Measurements from ENCODE around the gene SLC2A13.
"Not testable (repeated sequence)": the region's sequence is repeated elsewhere in the genome, so short reads cannot be mapped to it uniquely, and the experiment has no call there.

Gene SLC2A13

DNA sequence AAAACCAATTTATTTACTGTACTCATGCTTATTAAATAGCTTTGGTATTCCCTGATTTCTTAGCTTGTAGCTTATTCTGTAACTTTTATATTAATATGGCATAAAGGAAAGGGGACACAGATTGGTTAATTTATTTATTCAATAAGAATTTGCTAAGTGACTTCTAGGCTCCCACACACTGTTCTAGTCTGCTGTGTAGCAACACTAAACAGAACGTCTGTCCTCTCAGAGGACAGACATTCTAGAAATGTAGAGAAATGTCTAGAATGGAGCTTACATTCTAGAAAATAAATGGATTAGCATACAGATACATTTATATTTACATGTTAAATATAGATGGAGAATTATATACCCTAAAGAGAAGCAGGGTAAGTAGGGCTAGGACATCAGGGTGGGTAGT, 301.4 kb downstream of the SLC2A13 start:
- no peaks in the 10 kb centered on the region for H3K4me1 ChIP-seq (ENCODE audit: control insufficient read depth in 1 of 2, insufficient read depth in 2 of 2, low read length in 2 of 2)
- H3K27ac ChIP-seq (ENCODE audit: low read length): no peak overlapping the region
- no peak overlapping the region for H3K4me3 ChIP-seq (ENCODE audit: low read depth in 1 of 2, low read length in 2 of 2)
- no peaks in the 10 kb centered on the region for H3K9me3 ChIP-seq (ENCODE audit: control insufficient read depth in 1 of 2, low read length in 2 of 2)
- no peaks in the 10 kb centered on the region for H3K27me3 ChIP-seq (ENCODE audit: low read depth, low read length)
- no peaks in the 10 kb centered on the region for H3K36me3 ChIP-seq (ENCODE audit: control insufficient read depth in 1 of 2, insufficient read depth in 2 of 2, low read length in 2 of 2)

DNA sequence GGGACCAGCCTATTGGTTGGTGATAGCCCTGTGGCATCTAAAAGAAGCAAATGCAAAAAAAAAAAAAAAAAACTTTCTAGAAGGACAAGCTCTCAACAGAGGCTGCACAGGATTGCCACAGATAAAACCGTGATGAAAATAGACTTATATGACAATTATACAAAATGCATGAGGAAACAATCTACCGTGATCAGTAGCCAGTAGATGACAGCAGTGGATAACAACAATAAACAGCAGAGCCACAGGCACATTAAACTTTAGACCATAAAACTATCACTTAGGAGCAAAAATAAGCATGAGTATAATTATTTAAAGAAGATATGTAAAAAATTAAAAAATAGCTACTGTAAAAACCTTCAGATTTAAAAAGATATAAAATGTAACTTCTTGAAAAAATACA, 302.7 kb downstream of the SLC2A13 start:
- H3K4me3 ChIP-seq (ENCODE audit: low read depth in 1 of 2, low read length in 2 of 2): no peak overlapping the region
- no peaks in the 10 kb centered on the region for H3K4me1 ChIP-seq (ENCODE audit: control insufficient read depth in 1 of 2, insufficient read depth in 2 of 2, low read length in 2 of 2)
- no peaks in the 10 kb centered on the region for H3K36me3 ChIP-seq (ENCODE audit: control insufficient read depth in 1 of 2, insufficient read depth in 2 of 2, low read length in 2 of 2)
- no peak overlapping the region for H3K27ac ChIP-seq (ENCODE audit: low read length)
- H3K9me3 ChIP-seq (ENCODE audit: control insufficient read depth in 1 of 2, low read length in 2 of 2): no peaks in the 10 kb centered on the region
- H3K27me3 ChIP-seq (ENCODE audit: low read depth, low read length): no peaks in the 10 kb centered on the region

- Histone ChIP-seq H3K27ac (ENCODE audit: low read length) (no peak overlapping the region), H3K27me3 (ENCODE audit: low read depth, low read length) (no peaks in the 10 kb centered on the region), H3K36me3 (ENCODE audit: control insufficient read depth in 1 of 2, insufficient read depth in 2 of 2, low read length in 2 of 2) (no peaks in the 10 kb centered on the region), H3K4me3 (ENCODE audit: low read depth in 1 of 2, low read length in 2 of 2) (no peak overlapping the region), H3K4me1 (ENCODE audit: control insufficient read depth in 1 of 2, insufficient read depth in 2 of 2, low read length in 2 of 2) (no peaks in the 10 kb centered on the region), H3K9me3 (ENCODE audit: control insufficient read depth in 1 of 2, low read length in 2 of 2) (no peaks in the 10 kb centered on the region)
Observed at GRCh38 chr12:39798977-39799376, 306.9 kb downstream of the SLC2A13 start.

- Histone ChIP-seq H3K9me3 (ENCODE audit: control insufficient read depth in 1 of 2, low read length in 2 of 2) (no peaks in the 10 kb centered on the region), H3K27ac (ENCODE audit: low read length) (no peak overlapping the region), H3K4me1 (ENCODE audit: control insufficient read depth in 1 of 2, insufficient read depth in 2 of 2, low read length in 2 of 2) (no peaks in the 10 kb centered on the region), H3K27me3 (ENCODE audit: low read depth, low read length) (no peaks in the 10 kb centered on the region), H3K4me3 (ENCODE audit: low read depth in 1 of 2, low read length in 2 of 2) (no peak overlapping the region), H3K36me3 (ENCODE audit: control insufficient read depth in 1 of 2, insufficient read depth in 2 of 2, low read length in 2 of 2) (no peaks in the 10 kb centered on the region)
Observed at GRCh38 chr12:39798429-39798828, 307.5 kb downstream of the SLC2A13 start.

GRCh38 chr12:39795481-39795880, 310.4 kb downstream of the SLC2A13 start:
- Histone ChIP-seq H3K27ac (ENCODE audit: low read length) (no peak overlapping the region), H3K27me3 (ENCODE audit: low read depth, low read length) (no peaks in the 10 kb centered on the region), H3K36me3 (ENCODE audit: control insufficient read depth in 1 of 2, insufficient read depth in 2 of 2, low read length in 2 of 2) (no peaks in the 10 kb centered on the region), H3K4me1 (ENCODE audit: control insufficient read depth in 1 of 2, insufficient read depth in 2 of 2, low read length in 2 of 2) (no peaks in the 10 kb centered on the region), H3K4me3 (ENCODE audit: low read depth in 1 of 2, low read length in 2 of 2) (no peak overlapping the region), H3K9me3 (ENCODE audit: control insufficient read depth in 1 of 2, low read length in 2 of 2) (no peaks in the 10 kb centered on the region)

DNA sequence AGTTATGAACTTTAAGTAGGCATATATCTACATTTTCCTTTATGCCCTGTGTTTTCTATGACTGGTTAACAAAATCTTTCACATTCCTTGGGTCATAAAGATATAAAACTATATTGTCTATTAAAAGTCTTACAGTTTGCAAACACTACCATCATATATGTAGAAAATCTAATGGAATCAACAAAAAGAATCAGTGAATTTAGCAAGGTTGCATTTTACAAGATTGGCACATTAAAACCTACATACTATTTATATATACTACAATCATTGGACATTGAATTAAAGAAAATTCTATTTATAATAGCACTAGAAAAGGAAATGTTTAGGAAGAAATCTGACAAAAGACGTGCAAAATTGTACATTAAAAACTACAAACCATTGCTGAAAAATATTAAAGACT, 312.9 kb downstream of the SLC2A13 start:
- H3K27me3 ChIP-seq (ENCODE audit: low read depth, low read length): no peaks in the 10 kb centered on the region
- H3K36me3 ChIP-seq (ENCODE audit: control insufficient read depth in 1 of 2, insufficient read depth in 2 of 2, low read length in 2 of 2): no peaks in the 10 kb centered on the region
- H3K27ac ChIP-seq (ENCODE audit: low read length): no peak overlapping the region

DNA sequence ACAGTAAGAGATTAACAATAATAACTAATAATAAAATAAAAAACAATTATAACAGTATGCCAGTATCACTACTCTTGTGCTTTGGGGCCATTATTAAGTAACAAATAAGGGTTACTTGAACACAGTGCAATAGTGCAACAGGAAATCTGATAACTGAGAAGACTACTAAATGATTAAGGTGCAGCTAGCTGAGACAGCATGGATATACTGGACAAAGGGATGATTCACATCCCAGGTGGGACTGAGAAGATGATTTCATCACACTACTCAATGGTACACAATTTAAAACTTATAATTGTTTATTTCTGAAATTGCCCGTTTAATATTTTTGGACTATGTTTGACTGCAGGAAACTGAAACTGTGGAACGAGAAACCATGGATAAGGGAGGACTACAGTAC, 317.6 kb downstream of the SLC2A13 start:
- Histone ChIP-seq H3K4me1 (ENCODE audit: control insufficient read depth in 1 of 2, insufficient read depth in 2 of 2, low read length in 2 of 2) (no peaks in the 10 kb centered on the region), H3K36me3 (ENCODE audit: control insufficient read depth in 1 of 2, insufficient read depth in 2 of 2, low read length in 2 of 2) (no peaks in the 10 kb centered on the region), H3K4me3 (ENCODE audit: low read depth in 1 of 2, low read length in 2 of 2) (no peak overlapping the region), H3K9me3 (ENCODE audit: control insufficient read depth in 1 of 2, low read length in 2 of 2) (no peaks in the 10 kb centered on the region), H3K27ac (ENCODE audit: low read length) (no peak overlapping the region), H3K27me3 (ENCODE audit: low read depth, low read length) (no peaks in the 10 kb centered on the region)

More for the DNA sequence above, 312.9 kb downstream of the SLC2A13 start:
- Histone ChIP-seq H3K9me3 (ENCODE audit: control insufficient read depth in 1 of 2, low read length in 2 of 2) (no peaks in the 10 kb centered on the region), H3K4me3 (ENCODE audit: low read depth in 1 of 2, low read length in 2 of 2) (no peak overlapping the region), H3K4me1 (ENCODE audit: control insufficient read depth in 1 of 2, insufficient read depth in 2 of 2, low read length in 2 of 2) (no peaks in the 10 kb centered on the region)

- H3K27ac ChIP-seq (ENCODE audit: low read length); H3K27me3 ChIP-seq (ENCODE audit: low read depth, low read length); H3K9me3 ChIP-seq (ENCODE audit: control insufficient read depth in 1 of 2, low read length in 2 of 2); H3K4me1 ChIP-seq (ENCODE audit: control insufficient read depth in 1 of 2, insufficient read depth in 2 of 2, low read length in 2 of 2); H3K4me3 ChIP-seq (ENCODE audit: low read depth in 1 of 2, low read length in 2 of 2); H3K36me3 ChIP-seq (ENCODE audit: control insufficient read depth in 1 of 2, insufficient read depth in 2 of 2, low read length in 2 of 2): not testable (repeated sequence)
Observed at GRCh38 chr12:39785814-39786213, 320.1 kb downstream of the SLC2A13 start.

GRCh38 chr12:39782026-39782545, 323.8 kb downstream of the SLC2A13 start:
- H3K27ac ChIP-seq (ENCODE audit: low read length): no peak overlapping the region
- H3K9me3 ChIP-seq (ENCODE audit: control insufficient read depth in 1 of 2, low read length in 2 of 2): no peaks in the 10 kb centered on the region
- no peaks in the 10 kb centered on the region for H3K36me3 ChIP-seq (ENCODE audit: control insufficient read depth in 1 of 2, insufficient read depth in 2 of 2, low read length in 2 of 2)
- no peaks in the 10 kb centered on the region for H3K27me3 ChIP-seq (ENCODE audit: low read depth, low read length)
- no peak overlapping the region for H3K4me3 ChIP-seq (ENCODE audit: low read depth in 1 of 2, low read length in 2 of 2)
- peaks cover 0 to 4% of the 10 kb centered on the region in 2 donors for H3K4me1 ChIP-seq (ENCODE audit: control insufficient read depth in 1 of 2, insufficient read depth in 2 of 2, low read length in 2 of 2)

DNA sequence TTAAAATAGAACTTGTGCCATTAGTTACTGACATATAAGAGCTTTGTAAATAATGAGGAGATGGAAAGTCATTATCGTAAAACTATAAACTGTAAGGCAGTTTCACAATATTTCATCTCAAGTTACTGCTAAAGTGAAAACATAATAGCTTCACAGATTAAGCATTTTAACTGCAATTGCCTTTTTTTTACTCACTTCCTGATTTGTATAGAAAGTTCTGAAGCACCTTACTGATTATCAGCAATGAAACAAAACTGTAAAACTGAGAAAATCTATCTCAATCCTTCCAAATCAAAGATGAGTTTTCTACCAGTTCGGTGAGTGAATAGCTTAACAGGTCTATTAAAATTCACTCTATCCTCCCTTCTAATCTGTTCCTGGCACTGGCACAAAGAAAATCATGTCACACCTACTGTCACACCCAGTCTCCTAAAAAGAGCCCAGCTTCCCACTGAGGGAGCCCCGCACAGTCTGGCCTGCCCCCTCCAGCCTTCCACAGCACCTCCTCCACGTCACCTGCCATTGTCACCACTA, 324.9 kb downstream of the SLC2A13 start:
- no peaks in the 10 kb centered on the region for H3K9me3 ChIP-seq (ENCODE audit: control insufficient read depth in 1 of 2, low read length in 2 of 2)
- H3K4me1 ChIP-seq (ENCODE audit: control insufficient read depth in 1 of 2, insufficient read depth in 2 of 2, low read length in 2 of 2): peaks cover 0 to 4% of the 10 kb centered on the region in 2 donors
- H3K27me3 ChIP-seq (ENCODE audit: low read depth, low read length): no peaks in the 10 kb centered on the region
- H3K4me3 ChIP-seq (ENCODE audit: low read depth in 1 of 2, low read length in 2 of 2): no peak overlapping the region
- no peak overlapping the region for H3K27ac ChIP-seq (ENCODE audit: low read length)
- H3K36me3 ChIP-seq (ENCODE audit: control insufficient read depth in 1 of 2, insufficient read depth in 2 of 2, low read length in 2 of 2): no peaks in the 10 kb centered on the region

- H3K4me3 ChIP-seq (ENCODE audit: low read depth in 1 of 2, low read length in 2 of 2): no peak overlapping the region
Observed at GRCh38 chr12:39780411-39780912, 325.4 kb downstream of the SLC2A13 start.

DNA sequence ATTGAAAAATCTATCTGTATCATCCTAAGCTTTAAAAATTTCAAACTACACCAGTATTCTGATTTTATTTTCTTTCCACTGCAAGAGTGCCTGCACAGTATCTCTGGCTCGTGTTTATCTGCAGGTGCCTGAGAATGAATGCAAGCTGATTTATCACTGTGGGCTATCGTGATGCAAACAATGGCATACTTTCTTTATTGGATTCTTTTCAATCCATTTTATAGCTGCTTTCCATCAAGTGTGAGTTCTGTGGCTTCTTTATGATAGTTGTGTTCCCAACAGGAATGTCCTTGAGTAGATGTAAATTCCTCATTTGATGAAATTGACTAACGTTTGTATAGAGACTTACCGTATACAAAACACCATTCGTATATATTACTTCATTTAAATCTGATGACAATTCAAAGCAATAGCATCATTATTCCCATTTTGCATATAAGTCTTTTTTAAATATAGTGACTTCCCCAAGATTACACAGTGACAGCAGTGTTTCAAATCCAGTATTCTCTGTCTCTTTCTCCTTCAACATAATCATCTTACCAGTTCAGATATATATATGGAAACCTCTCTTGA, 326.0 kb downstream of the SLC2A13 start:
- Histone ChIP-seq H3K27ac (ENCODE audit: low read length) (no peak overlapping the region), H3K9me3 (ENCODE audit: control insufficient read depth in 1 of 2, low read length in 2 of 2) (no peaks in the 10 kb centered on the region), H3K4me3 (ENCODE audit: low read depth in 1 of 2, low read length in 2 of 2) (no peak overlapping the region)

More at GRCh38 chr12:39780411-39780912, 325.4 kb downstream of the SLC2A13 start:
- Histone ChIP-seq H3K36me3 (ENCODE audit: control insufficient read depth in 1 of 2, insufficient read depth in 2 of 2, low read length in 2 of 2) (no peaks in the 10 kb centered on the region), H3K9me3 (ENCODE audit: control insufficient read depth in 1 of 2, low read length in 2 of 2) (no peaks in the 10 kb centered on the region), H3K27me3 (ENCODE audit: low read depth, low read length) (no peaks in the 10 kb centered on the region), H3K4me1 (ENCODE audit: control insufficient read depth in 1 of 2, insufficient read depth in 2 of 2, low read length in 2 of 2) (peaks cover 0 to 4% of the 10 kb centered on the region in 2 donors), H3K27ac (ENCODE audit: low read length) (no peak overlapping the region)

More for the DNA sequence above, 326.0 kb downstream of the SLC2A13 start:
- Histone ChIP-seq H3K36me3 (ENCODE audit: control insufficient read depth in 1 of 2, insufficient read depth in 2 of 2, low read length in 2 of 2) (no peaks in the 10 kb centered on the region), H3K4me1 (ENCODE audit: control insufficient read depth in 1 of 2, insufficient read depth in 2 of 2, low read length in 2 of 2) (peaks cover 0 to 4% of the 10 kb centered on the region in 2 donors), H3K27me3 (ENCODE audit: low read depth, low read length) (no peaks in the 10 kb centered on the region)

Measured in muscle layer of duodenum (tissue), 2 donors.